Mesothelial cell of epicardium (in vitro differentiated cells): Measurements from ENCODE around the gene HAPSTR1. TPM values are rescaled to one million over a fixed set of nuclear protein-coding genes. Genes with fewer than 3 reads are reported as not detected.
"Not testable (repeated sequence)": the region's sequence is repeated elsewhere in the genome, so short reads cannot be mapped to it uniquely, and the experiment has no call there.

Experiments used
- DNase-seq, 2 experiments: peaks; one replicate each; pipeline ENCODE4 v3.0.0; 2021; ENCODE audit warnings: low spot score in 2 of 2; ENCODE audit not compliant: unreplicated experiment in 2 of 2
- H3K27ac Mint-ChIP-seq: 2 replicates; pipeline ENCODE4 v1.8.0; 2021; ENCODE audit warnings: mixed read lengths
- H3K27me3 Mint-ChIP-seq: 2 replicates; pipeline ENCODE4 v1.8.0; 2021; ENCODE audit warnings: low read depth, mixed read lengths
- H3K36me3 Mint-ChIP-seq: 2 replicates; pipeline ENCODE4 v1.8.0; 2021; ENCODE audit warnings: mixed read lengths
- H3K4me1 Mint-ChIP-seq: 2 replicates; pipeline ENCODE4 v1.8.0; 2021; ENCODE audit warnings: mixed read lengths
- H3K4me3 Mint-ChIP-seq: 2 replicates; pipeline ENCODE4 v1.8.0; 2021; ENCODE audit warnings: mild to moderate bottlenecking, moderate library complexity, mixed read lengths
- H3K9me3 Mint-ChIP-seq: 2 replicates; pipeline ENCODE4 v1.8.0; 2021; ENCODE audit warnings: mixed read lengths
- total RNA-seq: library from RNA; stranded (reverse); gene quantifications from 3 replicates; pipeline ENCODE4 v1.2.1, GENCODE V29; 2021
- TF ChIP-seq, protein P1 (sequence below): fragments of 200-600 bp; sonication (generic); IDR thresholded peaks from one replicate; pipeline ENCODE4 v1.5.0; 2021; ENCODE audit warnings: antibody characterized with exemption; ENCODE audit not compliant: unreplicated experiment

The HAPSTR1 gene, protein sequence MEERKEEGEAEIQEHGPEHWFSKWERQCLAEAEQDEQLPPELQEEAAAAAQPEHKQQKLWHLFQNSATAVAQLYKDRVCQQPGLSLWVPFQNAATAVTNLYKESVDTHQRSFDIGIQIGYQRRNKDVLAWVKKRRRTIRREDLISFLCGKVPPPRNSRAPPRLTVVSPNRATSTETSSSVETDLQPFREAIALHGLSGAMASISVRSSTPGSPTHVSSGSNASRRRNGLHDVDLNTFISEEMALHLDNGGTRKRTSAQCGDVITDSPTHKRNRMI
- 76.7 to 80.6 TPM (median 78.9 TPM) in 3 replicates for total RNA-seq

DNA sequence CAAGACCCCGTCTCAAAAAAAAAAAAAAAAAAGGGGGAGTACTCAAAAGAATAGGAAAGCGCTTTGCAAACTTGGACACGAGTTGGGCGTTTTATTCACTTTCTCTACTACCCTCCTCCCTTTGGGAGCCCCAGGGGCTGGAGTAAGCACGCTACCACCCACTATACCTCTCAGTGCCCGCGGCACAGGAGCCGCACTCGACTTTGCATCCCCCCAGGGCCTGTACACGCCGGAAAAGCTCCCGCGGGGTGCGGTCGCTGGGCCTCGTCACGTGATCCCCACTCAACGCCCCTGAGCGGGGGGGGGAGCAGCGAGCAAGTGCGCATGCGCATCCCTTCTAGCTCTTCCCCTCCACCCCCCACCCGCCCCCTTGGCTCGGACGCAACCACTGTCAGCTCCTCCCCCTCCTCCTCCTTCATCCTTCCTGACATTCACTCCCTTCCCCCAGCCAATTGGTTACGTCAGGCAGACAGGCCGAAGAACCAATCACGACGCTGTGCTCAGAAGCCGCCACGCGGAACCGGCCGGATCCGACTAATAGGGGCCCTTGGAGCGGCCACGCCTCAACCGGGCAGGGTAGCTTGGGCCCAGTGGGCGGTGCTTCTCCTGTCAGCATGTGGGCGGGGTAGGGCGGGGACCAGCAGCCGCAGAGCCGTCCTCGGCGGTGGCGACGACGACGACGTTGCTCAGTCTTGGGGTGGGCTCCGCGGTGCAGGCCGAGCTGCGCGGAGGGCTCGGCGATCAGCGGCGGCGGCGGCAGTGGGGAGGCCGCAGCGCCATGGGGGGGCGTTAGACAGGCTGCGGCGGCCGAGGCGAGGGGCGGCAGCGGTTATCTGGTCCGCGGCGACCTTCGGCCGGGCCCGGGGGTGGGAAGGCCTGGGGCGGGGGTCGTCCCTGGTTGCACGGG lies at the start of gene HAPSTR1:
Gene HAPSTR1 (plus strand): TSS at position 685 of the 907 bp plus-strand sequence. CDS start 401 bp downstream, outside the sequence.
- Mint-ChIP-seq H3K9me3 (no peaks in the 10 kb centered on the region), H3K4me3 (peak within 1 kb of the TSS; percentile 99), H3K27ac (peak within 1 kb of the TSS; percentile 91), H3K36me3 (peaks cover 6% of the 10 kb centered on the region), H3K4me1 (peaks cover 36% of the 10 kb centered on the region), H3K27me3 (peaks cover 2% of the 10 kb centered on the region)
- TF ChIP-seq, protein P1, sequence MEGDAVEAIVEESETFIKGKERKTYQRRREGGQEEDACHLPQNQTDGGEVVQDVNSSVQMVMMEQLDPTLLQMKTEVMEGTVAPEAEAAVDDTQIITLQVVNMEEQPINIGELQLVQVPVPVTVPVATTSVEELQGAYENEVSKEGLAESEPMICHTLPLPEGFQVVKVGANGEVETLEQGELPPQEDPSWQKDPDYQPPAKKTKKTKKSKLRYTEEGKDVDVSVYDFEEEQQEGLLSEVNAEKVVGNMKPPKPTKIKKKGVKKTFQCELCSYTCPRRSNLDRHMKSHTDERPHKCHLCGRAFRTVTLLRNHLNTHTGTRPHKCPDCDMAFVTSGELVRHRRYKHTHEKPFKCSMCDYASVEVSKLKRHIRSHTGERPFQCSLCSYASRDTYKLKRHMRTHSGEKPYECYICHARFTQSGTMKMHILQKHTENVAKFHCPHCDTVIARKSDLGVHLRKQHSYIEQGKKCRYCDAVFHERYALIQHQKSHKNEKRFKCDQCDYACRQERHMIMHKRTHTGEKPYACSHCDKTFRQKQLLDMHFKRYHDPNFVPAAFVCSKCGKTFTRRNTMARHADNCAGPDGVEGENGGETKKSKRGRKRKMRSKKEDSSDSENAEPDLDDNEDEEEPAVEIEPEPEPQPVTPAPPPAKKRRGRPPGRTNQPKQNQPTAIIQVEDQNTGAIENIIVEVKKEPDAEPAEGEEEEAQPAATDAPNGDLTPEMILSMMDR = no peak
- peak; percentile 98 to 99 for DNase-seq

DNA sequence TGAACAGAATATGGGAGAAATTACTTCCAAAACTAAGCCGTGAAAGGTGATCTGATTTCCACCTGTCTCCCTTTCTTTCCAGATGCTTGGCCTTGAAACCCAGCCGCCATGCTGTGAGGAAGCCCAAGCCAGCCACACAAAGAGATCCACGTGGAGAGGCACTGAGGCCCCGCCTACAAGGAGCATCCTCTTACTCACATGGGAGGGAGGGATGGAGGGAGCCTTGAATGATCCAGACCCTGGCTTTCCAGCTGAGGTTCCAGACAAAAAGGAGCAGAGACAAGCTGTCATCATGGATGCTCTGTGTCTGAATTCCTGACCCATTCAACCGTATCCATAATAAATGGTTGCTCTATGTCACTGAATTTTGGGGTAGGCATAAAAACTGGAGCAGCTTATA lies 48.9 kb upstream of the HAPSTR1 start:
- Mint-ChIP-seq H3K36me3 (no peaks in the 10 kb centered on the region), H3K4me1 (peaks cover 2% of the 10 kb centered on the region), H3K27ac (no peak overlapping the region), H3K27me3 (no peaks in the 10 kb centered on the region), H3K4me3 (no peak overlapping the region), H3K9me3 (peaks cover 15% of the 10 kb centered on the region)
- no peak for DNase-seq
- TF ChIP-seq, protein P1 = no peak

DNA sequence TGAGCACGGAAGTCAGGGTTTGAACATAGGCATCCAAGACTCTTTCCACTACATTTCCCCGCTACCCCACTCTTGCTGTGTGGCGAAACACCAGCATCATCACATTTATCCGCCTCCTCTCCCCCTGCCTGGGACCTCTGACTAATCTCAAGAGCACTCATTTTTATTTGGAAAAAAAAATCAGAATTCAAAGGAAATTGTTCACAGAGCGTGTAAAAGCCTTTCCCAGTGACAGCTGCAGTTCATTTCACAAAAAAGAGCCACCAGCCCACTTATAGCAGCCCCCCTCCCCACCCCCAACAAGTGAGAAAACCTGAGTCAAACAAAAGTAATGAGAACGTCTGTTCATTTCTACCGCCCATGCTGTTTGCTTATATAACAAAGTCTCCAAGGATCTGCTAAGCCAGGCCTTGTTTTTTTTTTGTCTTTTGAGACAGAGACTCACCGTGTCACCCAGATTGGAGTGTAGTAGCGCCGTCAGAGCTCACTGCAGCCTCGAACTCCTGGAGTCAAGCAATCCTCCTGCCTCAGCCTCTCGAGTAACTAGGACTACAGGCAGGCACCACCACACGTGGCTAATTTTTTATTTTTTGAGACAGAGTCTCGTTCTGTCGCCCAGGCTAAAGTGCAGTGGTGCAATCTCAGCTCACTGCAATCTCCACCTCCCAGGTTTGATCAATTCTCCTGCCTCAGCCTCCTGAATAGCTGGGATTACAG lies 48.3 kb upstream of the HAPSTR1 start:
- H3K4me3 Mint-ChIP-seq = no peak overlapping the region
- H3K9me3 Mint-ChIP-seq = peaks cover 15% of the 10 kb centered on the region
- H3K4me1 Mint-ChIP-seq = peaks cover 5% of the 10 kb centered on the region
- H3K36me3 Mint-ChIP-seq = no peaks in the 10 kb centered on the region
- no peak for DNase-seq
- H3K27ac Mint-ChIP-seq = no peak overlapping the region
- TF ChIP-seq, protein P1 = no peak
- H3K27me3 Mint-ChIP-seq = no peaks in the 10 kb centered on the region

DNA sequence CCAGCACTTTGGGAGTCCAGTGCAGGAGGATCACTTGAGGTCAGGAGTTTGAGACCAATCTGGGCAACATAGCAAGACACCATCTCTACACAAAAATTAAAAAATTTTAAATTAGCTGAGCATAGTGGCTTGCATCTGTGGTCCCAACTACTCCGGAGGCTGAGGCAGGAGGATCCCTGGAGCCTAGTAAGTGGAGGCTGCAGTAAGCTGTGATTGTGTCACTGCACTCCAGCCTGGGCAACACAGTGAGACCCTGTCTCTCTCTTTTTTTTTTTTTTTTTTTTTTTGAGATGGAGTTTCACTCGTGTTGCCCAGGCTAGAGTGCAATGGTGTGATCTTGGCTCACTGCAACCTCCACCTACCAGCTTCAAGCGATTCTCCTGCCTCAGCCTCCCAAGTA lies 45.9 kb upstream of the HAPSTR1 start:
- peaks cover 15% of the 10 kb centered on the region for H3K9me3 Mint-ChIP-seq
- not testable (repeated sequence) for H3K36me3 Mint-ChIP-seq, DNase-seq, H3K4me1 Mint-ChIP-seq, H3K4me3 Mint-ChIP-seq, H3K27me3 Mint-ChIP-seq, H3K27ac Mint-ChIP-seq

DNA sequence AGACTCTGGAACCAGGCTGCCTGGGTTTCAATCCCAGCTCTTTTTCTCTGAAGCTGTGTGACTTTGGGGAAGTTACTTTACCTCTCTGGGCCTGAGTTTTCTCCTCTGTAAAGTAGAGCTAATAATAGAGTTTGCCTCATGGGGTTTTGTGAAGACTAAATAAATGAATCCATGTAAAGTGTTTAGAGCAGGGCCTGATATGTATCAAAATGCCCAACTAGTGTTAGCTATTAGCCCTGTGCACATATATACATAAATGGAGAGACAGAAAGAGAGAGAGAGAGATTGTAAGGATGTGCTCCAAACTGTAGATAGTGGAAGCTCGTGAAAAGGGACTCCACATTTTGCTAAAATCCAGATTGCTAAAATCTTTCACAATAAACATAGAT lies 44.8 kb upstream of the HAPSTR1 start:
- Mint-ChIP-seq H3K27me3 (no peaks in the 10 kb centered on the region), H3K4me3 (no peak overlapping the region), H3K4me1 (peaks cover 5% of the 10 kb centered on the region), H3K9me3 (peaks cover 15% of the 10 kb centered on the region), H3K27ac (no peak overlapping the region), H3K36me3 (no peaks in the 10 kb centered on the region)
- DNase-seq = no peak
- TF ChIP-seq, protein P1 = no peak
